Measurements from ENCODE around the gene DHRS7B.

GRCh38 chr17:21196126-21196525 is 69.4 kb downstream of the DHRS7B start:
- TF ChIP-seq EZH2 (IDR thresholded peaks at IDR 0.05; ENCODE audit: borderline replicate concordance, low read depth, low read length, poor library complexity, severe bottlenecking) = no peak
- TF ChIP-seq, protein P1, sequence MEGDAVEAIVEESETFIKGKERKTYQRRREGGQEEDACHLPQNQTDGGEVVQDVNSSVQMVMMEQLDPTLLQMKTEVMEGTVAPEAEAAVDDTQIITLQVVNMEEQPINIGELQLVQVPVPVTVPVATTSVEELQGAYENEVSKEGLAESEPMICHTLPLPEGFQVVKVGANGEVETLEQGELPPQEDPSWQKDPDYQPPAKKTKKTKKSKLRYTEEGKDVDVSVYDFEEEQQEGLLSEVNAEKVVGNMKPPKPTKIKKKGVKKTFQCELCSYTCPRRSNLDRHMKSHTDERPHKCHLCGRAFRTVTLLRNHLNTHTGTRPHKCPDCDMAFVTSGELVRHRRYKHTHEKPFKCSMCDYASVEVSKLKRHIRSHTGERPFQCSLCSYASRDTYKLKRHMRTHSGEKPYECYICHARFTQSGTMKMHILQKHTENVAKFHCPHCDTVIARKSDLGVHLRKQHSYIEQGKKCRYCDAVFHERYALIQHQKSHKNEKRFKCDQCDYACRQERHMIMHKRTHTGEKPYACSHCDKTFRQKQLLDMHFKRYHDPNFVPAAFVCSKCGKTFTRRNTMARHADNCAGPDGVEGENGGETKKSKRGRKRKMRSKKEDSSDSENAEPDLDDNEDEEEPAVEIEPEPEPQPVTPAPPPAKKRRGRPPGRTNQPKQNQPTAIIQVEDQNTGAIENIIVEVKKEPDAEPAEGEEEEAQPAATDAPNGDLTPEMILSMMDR (conservative IDR thresholded peaks at IDR 0.05; ENCODE audit: low read depth, low read length) = no peak

Data from A673 (cell line).